ENCODE data around the gene NXF1. TPM values are rescaled to one million over a fixed set of nuclear protein-coding genes. Genes with fewer than 3 reads are reported as not detected.
"Not testable (repeated sequence)": the region's sequence is repeated elsewhere in the genome, so short reads cannot be mapped to it uniquely, and the experiment has no call there.

NXF1 gene
- total RNA-seq, 4 donors from 2014 or later, result 51.9 to 101 (median 78.3) TPM

DNA sequence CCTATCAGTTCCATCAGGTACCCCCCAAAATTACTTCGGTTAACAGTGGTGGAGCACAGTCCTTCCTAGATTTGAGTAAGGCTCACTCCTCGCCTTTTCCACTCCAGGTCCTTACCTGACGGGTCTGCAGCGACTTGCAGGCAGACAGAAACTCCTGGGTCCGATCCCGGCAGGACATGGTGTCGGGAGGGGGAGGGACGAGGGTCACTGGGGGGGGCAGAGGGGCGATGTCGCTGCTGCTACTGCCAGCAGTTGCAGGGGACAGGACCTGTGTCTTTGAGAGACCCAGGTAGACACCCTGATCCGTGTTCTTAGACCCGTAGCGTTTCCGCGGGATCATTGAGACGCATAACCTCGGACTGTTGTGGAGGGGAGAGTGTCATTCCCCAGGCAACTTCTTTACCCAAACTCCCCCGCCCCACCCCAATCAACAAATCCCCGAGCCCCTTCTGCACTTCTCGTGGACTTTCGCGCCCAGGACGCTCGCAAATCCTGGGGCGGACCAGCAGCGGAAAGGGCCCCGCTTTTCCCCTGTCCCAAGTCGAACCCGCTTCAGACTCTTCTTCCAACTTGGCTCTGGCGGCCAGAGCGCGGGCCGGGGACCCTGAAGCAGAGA is 25.8 kb upstream of the NXF1 start:
- peak; percentile 10 for ATAC-seq (ENCODE audit: low FRiP score)
- TF ChIP-seq, protein P1, sequence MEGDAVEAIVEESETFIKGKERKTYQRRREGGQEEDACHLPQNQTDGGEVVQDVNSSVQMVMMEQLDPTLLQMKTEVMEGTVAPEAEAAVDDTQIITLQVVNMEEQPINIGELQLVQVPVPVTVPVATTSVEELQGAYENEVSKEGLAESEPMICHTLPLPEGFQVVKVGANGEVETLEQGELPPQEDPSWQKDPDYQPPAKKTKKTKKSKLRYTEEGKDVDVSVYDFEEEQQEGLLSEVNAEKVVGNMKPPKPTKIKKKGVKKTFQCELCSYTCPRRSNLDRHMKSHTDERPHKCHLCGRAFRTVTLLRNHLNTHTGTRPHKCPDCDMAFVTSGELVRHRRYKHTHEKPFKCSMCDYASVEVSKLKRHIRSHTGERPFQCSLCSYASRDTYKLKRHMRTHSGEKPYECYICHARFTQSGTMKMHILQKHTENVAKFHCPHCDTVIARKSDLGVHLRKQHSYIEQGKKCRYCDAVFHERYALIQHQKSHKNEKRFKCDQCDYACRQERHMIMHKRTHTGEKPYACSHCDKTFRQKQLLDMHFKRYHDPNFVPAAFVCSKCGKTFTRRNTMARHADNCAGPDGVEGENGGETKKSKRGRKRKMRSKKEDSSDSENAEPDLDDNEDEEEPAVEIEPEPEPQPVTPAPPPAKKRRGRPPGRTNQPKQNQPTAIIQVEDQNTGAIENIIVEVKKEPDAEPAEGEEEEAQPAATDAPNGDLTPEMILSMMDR (IDR thresholded peaks at IDR 0.05), result no peak
- no peak for DNase-seq (ENCODE audit: low spot score)

DNA sequence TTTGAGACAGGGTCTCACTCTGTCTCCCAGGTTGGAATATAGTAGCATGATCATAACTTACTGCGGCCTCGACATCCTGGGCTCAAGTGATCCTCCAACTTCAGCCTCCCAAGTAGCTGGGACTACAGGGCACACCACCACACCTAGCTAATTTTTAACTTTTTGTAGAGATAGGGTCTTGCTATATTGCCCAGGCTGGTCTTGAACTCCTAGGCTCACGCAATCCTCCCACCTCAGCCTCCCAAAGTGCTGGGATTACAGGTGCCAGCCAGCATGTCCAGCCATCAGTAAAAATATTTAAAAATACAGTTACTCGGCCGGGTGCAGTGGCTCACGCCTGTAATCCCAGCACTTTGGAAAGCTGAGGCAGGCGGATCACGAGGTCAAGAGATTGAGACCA is 22.9 kb upstream of the NXF1 start:
- not testable (repeated sequence) for ATAC-seq (ENCODE audit: low FRiP score); DNase-seq (ENCODE audit: low spot score)

GRCh38 chr11:62823677-62824076 is 18.4 kb upstream of the NXF1 start:
- DNase-seq (ENCODE audit: low spot score) (no peak), ATAC-seq (ENCODE audit: low FRiP score) (no peak)
- TF ChIP-seq, protein P1 (IDR thresholded peaks at IDR 0.05), result no peak

DNA sequence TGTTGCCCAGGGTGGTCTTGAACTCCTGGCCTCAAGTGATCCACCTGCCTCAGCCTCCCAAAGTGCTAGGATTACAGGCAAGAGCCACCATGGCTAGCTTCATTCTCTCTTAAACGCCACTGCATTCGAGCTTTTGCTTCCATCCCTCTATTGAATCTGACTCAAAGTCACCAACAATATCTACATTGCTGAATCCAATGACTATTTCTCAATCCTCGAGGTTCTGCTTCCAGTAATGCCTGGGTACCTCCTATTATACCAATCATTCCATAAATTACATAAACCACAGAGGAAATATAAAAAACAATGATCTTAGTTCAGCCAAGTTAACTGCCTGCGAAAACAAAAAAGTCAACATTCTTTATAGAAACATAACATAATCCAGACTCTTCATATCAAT is 11.9 kb upstream of the NXF1 start:
- DNase-seq (ENCODE audit: low spot score) (no peak), ATAC-seq (ENCODE audit: low FRiP score) (no peak)
- TF ChIP-seq, protein P1 (IDR thresholded peaks at IDR 0.05), result no peak

DNA sequence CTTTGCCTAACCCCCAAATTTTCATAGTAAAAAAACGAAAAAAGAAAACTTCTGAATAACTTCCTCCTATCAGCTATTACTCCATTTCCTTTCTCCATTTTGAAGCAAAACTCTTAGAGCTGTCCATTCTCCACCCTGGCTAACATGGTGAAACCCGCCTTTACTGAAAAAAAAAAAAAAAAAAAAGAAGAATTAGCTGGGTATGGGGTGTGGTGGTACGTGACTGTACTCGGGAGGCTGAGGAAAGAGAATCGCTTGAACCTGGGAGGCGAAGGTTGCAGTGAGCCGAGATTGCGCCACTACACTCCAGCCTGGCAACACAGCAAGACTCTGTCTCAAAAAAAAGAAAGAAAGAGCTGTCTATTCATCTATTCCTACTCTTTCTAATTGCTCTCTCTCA is 11.3 kb upstream of the NXF1 start:
- TF ChIP-seq, protein P1 (IDR thresholded peaks at IDR 0.05), result no peak
- ATAC-seq (ENCODE audit: low FRiP score) (no peak), DNase-seq (ENCODE audit: low spot score) (no peak)

DNA sequence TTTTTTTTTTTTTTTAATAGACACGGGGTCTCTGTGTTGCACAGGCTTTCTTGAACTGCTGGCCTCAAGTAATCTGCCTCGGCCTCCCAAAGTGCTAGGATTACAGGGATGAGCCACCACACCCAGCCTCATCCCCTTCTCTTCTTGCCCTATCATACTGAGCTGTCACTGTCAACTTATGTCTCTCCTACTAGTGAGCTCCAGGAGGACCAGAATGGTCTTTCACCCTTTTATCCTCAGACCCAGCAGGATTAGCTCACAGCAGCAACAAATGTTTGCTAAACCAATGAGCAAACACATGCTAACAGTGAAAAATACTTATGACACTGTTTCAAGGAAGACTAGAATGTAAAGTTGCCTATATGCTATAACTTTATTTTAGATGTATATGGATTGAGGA is 6.4 kb upstream of the NXF1 start:
- no peak for ATAC-seq (ENCODE audit: low FRiP score)
- TF ChIP-seq, protein P1 (IDR thresholded peaks at IDR 0.05), result no peak

DNA sequence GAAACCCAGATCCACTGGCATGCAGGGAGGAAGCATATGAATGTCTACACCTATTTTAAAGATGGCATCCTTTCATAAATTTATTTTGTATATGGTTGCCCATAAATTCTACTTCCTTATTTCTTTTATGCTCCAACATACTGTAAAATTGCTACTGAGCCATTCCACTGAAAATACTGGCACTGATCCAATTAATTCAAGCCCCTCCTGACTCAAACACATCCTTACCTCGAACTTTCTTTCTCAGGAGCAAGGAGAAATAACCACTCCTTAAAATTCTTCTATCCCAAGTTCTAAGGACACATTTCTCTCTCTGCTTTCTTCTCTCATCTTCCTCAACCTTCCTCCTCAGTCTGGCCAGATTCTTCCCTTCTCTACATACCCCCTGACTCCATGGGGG is 5.5 kb upstream of the NXF1 start:
- no peak for DNase-seq (ENCODE audit: low spot score)
- ATAC-seq (ENCODE audit: low FRiP score), result no peak
- TF ChIP-seq, protein P1 (IDR thresholded peaks at IDR 0.05), result no peak

More for the DNA sequence above, 6.4 kb upstream of the NXF1 start:
- no peak for DNase-seq (ENCODE audit: low spot score)

Data from omental fat pad (tissue), 4 donors.